A204.1 (cell line): Measurements from ENCODE around the gene MISFA.
A peak's percentile ranks its signal among the peaks of the same experiment; 100 is the strongest.
"Not testable (repeated sequence)": the region's sequence is repeated elsewhere in the genome, so short reads cannot be mapped to it uniquely, and the experiment has no call there.

Experiments
- FAIRE-seq: peaks from 2 replicates; lab custom pipeline; 2012; peaks lifted over from hg19 to GRCh38; lab: Jason Lieb, UNC

Gene MISFA

GRCh38 chr11:18599739-18600230, at the start of gene MISFA:
Gene MISFA, plus strand, starts transcription at chr11:18599789. Its CDS starts 140 bp downstream, at chr11:18599929.
- FAIRE-seq: no peak

- FAIRE-seq: no peak
These were observed 36.4 kb upstream of the MISFA start for GRCh38 chr11:18563090-18563730.

- no peak for FAIRE-seq
These were observed 35.4 kb upstream of the MISFA start for GRCh38 chr11:18564149-18564548.

GRCh38 chr11:18566406-18566805, 33.2 kb upstream of the MISFA start:
- FAIRE-seq: no peak

- no peak for FAIRE-seq
These were observed 32.5 kb upstream of the MISFA start for GRCh38 chr11:18567081-18567480.

- no peak for FAIRE-seq
These were observed 24.2 kb upstream of the MISFA start for GRCh38 chr11:18575361-18575760.

GRCh38 chr11:18578975-18579598, 20.5 kb upstream of the MISFA start:
- no peak for FAIRE-seq

- FAIRE-seq: no peak
These were observed 19.3 kb upstream of the MISFA start for GRCh38 chr11:18580113-18580766.

GRCh38 chr11:18581825-18582224, 17.8 kb upstream of the MISFA start:
- no peak for FAIRE-seq

GRCh38 chr11:18588297-18589252, 11.0 kb upstream of the MISFA start, which contains the start of gene UEVLD:
Gene UEVLD, minus strand, starts transcription at chr11:18588734. Its CDS starts 80 bp downstream, at chr11:18588654.
- peak; percentile 62 for FAIRE-seq

- no peak for FAIRE-seq
These were observed 9.0 kb upstream of the MISFA start for GRCh38 chr11:18590571-18590970.

- FAIRE-seq: not testable (repeated sequence)
These were observed 5.5 kb upstream of the MISFA start for GRCh38 chr11:18594088-18594487.

- FAIRE-seq: no peak
These were observed 4.4 kb upstream of the MISFA start for GRCh38 chr11:18594999-18595749.

GRCh38 chr11:18600915-18601569, 1.5 kb downstream of the MISFA start:
- FAIRE-seq: no peak

GRCh38 chr11:18608376-18608775, 8.8 kb downstream of the MISFA start:
- no peak for FAIRE-seq

GRCh38 chr11:18611196-18611595, 11.6 kb downstream of the MISFA start:
- no peak for FAIRE-seq

GRCh38 chr11:18612394-18612793, 12.8 kb downstream of the MISFA start:
- FAIRE-seq: no peak

- FAIRE-seq: no peak
These were observed 15.1 kb downstream of the MISFA start for GRCh38 chr11:18614667-18615066.

- no peak for FAIRE-seq
These were observed 16.2 kb downstream of the MISFA start for GRCh38 chr11:18615628-18616392.
